Urothelium cell line (cell line): Measurements from ENCODE around the gene S1PR2.
A peak's percentile ranks its signal among the peaks of the same experiment; 100 is the strongest.
"Not testable (repeated sequence)": the region's sequence is repeated elsewhere in the genome, so short reads cannot be mapped to it uniquely, and the experiment has no call there.

ENCODE experiments used
- DNase-seq: peaks from one replicate; pipeline ENCODE4 v3.0.0; 2011; ENCODE audit warnings: low spot score, mixed read lengths
- FAIRE-seq: peaks from 2 replicates; lab custom pipeline; 2011; peaks lifted over from hg19 to GRCh38; lab: Jason Lieb, UNC

S1PR2 gene

DNA sequence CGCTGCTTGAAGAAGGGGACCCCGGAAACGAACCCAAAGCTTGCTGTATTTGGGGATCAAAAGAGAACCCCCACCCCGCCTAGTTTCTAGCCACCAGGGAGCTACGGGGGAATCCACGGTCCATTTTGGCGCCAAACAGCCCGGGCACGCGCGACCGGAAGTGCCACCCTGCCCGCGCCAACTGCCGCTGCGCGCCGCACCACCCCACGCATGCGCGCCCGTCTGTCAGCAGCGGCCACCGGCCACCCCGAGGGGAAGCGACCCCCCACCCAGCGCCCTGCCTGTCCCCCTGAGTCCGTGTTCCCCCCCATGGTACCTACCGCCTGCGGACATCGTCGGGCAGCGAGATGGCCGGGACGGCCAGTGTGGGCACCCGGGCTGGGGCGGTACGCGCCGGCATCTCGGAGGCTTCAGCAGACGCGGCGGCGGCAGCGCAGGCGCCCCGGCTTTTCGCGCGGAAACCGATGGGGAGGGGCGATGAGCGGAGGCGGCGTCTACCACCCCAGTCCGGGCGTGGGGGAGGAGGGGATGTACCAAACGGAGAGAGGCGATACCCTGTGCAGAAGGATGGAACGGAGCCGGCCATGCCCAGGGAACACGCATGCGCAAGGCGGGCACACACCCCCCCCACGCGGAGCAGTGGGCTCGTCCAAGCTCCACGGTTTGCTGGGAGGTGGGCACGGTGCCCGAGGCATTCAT lies 36.5 kb downstream of the S1PR2 start, which contains the start of gene DNMT1:
TSS of gene DNMT1 (minus strand) at position 454 of the 699 bp plus-strand sequence. CDS start at position 400, 54 bp downstream.
- peak; percentile 69 for FAIRE-seq
- peak; percentile 98 for DNase-seq

DNA sequence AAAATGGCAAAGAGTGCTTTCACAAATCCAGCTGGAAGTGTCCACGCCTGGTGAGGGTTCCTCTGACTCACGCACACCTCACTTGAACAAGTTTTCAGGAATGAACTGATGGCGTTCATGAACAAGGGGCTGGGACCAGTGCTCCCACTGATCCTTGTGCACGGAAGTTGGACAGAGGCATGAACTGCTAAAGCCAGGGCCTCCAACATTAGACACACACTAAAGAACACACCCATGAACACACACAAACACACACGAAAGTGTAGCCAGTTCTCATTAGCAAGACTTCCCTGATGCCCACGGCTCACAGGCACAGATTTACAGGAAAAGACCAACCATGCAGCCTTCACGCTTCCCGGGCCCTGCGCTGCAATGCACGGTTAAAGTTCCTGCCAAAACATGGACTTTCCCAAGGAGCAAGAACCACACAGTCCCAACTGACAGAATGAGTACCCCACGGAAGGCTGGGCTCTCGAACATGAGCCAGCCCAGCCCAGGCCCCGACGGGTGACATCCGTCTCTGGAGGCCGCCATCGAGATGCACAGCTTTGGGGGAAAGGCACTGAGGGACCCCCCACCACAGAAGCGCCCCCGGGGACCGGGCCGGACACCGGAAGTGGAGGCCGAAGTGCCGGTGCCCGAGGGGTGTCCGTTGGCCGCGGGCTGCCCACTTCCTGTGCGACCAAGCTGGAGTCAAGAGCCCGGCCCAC lies 37.2 kb downstream of the S1PR2 start:
- DNase-seq: peak; percentile 33
- no peak for FAIRE-seq

DNA sequence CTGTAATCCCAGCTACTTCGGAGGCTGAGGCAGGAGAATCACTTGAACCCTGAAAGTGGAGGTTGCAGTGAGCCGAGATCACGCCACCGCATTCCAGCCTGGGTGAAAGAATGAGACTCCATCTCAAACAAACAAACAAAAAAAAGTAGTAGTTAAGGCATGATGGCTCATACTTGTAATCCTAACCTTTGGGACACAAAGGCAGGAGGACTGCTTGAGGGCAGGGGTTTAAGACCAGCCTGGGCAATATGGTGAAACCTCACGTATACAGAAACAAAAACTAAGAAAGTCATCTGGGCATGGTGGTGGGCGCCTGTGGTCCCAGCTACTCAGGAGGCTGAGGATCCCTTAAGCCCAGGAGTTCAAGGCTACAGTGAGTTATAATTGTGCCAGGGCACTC lies 38.2 kb downstream of the S1PR2 start:
- FAIRE-seq: no peak
- no peak for DNase-seq

DNA sequence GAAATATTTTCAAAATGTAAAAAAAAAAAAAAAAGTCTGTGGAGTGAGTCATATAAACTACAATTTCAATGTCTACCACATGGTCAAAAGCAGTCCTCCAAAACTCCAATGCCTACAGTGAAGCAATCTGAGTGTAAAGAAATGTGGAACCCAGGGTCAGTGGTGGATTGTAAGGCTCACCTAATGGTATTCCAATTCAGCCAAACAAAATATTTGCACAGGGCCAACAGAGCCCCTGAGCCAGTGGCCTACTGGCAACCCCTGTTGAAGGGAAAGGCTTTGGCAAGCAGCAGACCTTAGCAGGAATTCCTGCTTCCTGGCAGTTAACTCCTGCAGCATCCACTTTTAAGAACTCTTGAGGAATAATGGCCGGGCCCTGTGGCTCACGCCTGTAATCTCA lies 39.8 kb downstream of the S1PR2 start:
- FAIRE-seq: no peak
- no peak for DNase-seq

DNA sequence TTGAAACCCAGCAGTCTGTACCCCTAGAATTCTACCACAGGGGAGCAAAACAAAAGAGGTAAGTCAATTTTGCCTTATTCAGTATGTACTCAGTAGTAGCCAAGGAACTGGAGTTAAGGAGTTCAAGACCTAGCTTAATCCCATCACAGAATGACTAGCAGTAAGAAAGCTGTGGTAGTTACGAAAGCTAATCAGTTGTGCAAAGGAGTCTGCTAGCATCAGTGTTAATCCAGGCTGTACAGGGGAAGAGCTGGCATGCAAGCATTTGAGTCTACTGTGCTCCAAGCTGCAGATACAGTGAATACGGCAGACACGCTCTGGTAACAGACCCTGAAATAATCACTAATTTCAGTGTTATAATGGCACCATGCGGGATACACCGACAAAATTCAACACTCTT lies 41.1 kb downstream of the S1PR2 start:
- DNase-seq: no peak
- no peak for FAIRE-seq

DNA sequence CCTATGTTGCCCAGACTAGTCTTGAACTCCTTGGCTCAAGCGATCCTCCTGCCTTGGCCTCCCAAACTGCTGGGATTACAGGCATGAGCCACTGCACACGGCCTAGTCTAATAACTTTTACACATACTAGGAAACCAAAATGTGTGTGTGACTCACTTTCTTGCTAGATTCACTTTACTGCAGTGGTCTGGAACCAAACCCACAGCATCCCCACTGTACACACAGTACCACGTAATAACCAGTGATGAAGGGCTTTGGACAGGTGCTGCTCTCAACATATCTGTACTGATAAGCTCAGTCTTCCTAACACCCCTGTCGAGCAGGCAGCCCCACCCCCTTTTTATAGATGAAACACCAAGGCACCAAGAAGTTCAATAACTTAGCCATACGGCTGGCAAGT lies 41.5 kb downstream of the S1PR2 start:
- FAIRE-seq: no peak
- DNase-seq: no peak

DNA sequence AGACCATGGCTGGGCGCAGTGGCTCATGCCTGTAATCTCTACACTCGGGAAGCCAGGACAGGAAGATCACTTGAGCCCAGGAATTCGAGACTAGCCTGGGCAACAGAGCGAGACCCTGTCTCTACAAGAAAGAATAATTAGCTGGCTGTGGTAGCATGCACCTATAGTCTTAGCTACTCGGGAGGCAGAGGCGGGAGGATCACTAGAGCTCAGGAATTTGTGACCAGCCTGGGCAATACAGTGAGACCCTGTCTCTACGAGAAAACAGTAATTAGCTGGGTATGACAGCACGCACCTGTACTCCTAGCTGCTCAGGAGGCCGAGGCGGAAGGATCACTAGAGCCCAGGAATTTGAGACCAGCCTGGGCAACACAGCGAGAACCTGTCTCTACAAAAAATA lies 43.8 kb downstream of the S1PR2 start:
- no peak for FAIRE-seq
- DNase-seq: no peak

DNA sequence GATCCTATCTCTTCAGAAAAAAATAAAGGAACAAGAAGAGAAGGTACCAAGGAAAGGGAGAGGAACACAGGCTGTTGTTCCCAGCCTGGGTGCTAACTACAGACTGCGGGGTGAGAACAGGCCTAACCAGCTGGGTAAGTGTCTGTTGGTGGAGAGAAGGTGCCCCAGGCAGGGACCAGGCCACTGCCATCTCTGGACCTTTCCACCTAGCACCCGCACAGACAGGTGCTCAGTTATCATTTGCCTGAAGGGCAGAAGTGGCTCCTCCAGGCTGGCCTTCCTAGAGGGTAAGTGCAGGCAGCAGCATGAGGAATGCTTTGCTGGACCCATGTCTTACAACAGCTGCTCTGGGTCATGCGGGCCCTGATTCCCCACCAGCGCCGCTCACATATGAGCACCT lies 46.5 kb downstream of the S1PR2 start:
- DNase-seq (no peak), FAIRE-seq (no peak)

DNA sequence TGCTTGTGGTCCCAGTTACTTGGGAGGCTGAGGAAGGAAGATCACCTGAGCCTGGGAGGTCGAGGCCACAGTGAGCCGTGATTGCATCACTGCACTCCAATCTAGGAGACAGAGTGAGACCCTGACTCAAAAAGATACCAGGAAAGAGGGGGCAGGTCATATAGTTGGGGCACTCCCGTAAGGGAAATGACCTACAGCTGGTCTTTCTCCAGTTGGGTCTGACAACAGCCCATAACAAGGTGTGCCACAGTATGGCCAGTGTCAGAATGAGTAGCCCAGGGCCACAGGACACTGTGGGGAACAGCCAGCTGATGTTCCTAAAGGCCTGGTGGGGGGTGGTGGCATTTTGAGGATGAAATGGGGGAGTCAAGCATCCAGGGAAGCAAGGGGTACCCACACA lies 47.2 kb downstream of the S1PR2 start:
- no peak for FAIRE-seq

DNA sequence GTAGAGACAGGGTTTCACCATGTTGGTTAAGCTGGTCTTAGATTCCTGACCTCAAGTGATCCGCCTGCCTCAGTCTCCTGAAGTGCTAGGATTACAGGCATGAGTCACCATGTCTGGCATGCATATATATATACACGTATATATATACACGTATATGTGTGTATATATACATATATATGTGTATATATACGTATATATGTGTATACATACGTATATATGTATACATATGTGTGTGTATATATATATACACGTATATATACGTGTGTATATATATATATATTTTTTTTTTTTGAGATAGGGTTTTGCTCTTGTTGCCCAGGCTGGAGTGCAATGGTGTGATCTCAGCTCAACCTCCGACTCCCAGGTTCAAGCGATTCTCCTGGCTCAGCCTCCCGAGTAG lies 48.3 kb downstream of the S1PR2 start:
- DNase-seq (no peak), FAIRE-seq (no peak)

More for the DNA sequence above, 47.2 kb downstream of the S1PR2 start:
- DNase-seq: no peak

DNA sequence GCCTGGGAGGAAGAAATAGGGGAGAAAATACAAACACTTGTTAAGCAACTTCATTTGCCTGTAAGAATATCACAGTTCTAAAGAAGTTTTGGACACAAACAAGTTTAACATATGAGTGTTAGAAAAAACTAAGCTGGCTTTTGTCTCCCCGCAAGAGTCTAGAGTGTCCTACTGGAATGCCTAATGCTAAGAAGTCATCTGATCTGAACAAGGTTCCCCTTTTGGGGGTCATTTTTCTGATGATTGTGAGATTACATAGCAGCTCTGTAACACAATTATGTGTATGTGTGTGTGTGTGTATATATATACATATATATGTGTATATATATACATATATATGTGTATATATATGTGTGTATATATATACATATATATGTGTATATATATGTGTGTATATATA lies 49.1 kb downstream of the S1PR2 start:
- no peak for FAIRE-seq
- no peak for DNase-seq

DNA sequence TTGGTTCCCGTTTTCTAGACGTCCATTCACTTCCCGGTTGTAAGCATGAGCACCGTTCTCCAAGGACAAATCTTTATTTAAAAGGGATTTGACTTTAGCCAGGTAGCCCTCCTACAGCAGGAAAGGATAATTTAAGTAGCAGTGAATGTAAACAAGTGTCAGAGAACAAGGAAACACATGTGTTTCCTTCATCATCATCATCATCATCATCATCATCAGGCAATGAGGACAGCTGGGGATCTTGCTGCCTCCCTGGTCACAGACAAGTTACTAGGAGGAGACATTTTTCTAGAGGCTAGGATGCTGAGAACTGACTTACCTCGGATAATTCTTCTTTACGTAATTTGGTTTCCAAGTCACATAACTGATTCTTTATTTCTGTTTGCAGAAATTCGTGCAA lies 50.7 kb downstream of the S1PR2 start:
- DNase-seq: no peak
- FAIRE-seq: no peak

DNA sequence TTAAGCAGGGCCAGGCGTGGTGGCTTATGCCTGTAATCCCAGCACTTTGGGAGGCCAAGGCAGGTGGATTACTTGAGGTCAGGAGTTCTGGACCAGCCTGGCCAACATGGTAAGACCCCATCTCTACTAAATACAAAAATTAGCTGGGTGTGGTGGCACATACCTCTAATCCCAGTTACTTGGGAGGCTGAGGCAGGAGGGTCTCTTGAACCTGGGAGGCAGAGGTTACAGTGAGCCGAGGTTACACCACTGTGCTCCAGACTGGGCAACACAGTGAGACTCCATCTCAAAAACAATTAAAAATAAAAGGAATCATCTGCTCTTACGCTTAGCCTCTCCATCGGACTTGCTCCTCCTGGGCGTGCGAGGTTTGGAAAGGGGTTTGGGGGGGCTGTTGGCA lies 51.1 kb downstream of the S1PR2 start:
- DNase-seq: not testable (repeated sequence)

DNA sequence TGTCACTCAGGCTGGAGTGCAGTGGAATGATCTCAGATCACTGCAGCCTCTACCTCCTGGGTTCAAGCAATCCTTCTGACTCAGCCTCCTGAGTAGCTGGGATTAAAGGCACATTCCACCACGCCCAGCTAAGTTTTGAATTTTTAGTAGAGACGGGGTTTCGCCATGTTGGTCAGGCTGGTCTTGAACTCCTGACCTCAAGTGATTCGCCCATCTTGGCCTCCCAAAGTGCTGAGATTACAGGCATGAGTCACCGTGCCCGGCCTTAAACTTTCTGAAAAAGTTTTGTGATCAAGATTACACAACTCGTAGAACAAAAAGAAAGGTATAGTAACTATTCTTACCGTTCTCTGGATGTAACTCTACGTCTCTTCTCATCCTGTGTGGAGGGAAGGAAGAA lies 57.6 kb downstream of the S1PR2 start:
- DNase-seq (no peak), FAIRE-seq (no peak)

More for the DNA sequence above, 51.1 kb downstream of the S1PR2 start:
- not testable (repeated sequence) for FAIRE-seq
